Heart left ventricle (tissue), 16 donors: Measurements from ENCODE around the gene AKR1D1. TPM values are rescaled to one million over a fixed set of nuclear protein-coding genes. Genes with fewer than 3 reads are reported as not detected.
"Not testable (repeated sequence)": the region's sequence is repeated elsewhere in the genome, so short reads cannot be mapped to it uniquely, and the experiment has no call there.

ENCODE experiments used
- ATAC-seq, 4 donors: fragments of 200-7000 bp; cut with Tn5 transposase; one replicate each; pipeline ENCODE4 v1.9.1; 2020 to 2022; ENCODE audit warnings: moderate library complexity in 4 of 4, mild to moderate bottlenecking in 3 of 4, moderate number of reproducible peaks in 1 of 4
- DNase-seq, 5 donors: peaks; one replicate each; pipeline ENCODE4 v3.0.0-alpha.2; 2020
- H3K27ac ChIP-seq, 12 donors: fragments of 200-600 bp; sonication (generic) in 4 of 12; one replicate each; pipeline versions ENCODE4 v1.5.0 to v1.8.0; 2016 to 2022; ENCODE audit warnings: mild to moderate bottlenecking in 2 of 12
- H3K27me3 ChIP-seq, 9 donors: fragments of 200-600 bp; sonication (generic) in 2 of 9; one replicate each; pipeline versions ENCODE4 v1.5.1 to v1.8.0; 2016 to 2022; ENCODE audit warnings: mild to moderate bottlenecking in 3 of 9
- H3K36me3 ChIP-seq, 9 donors: fragments of 200-600 bp; sonication (generic) in 2 of 9; one replicate each; pipeline versions ENCODE4 v1.5.0 to v1.8.0; 2018 to 2022; ENCODE audit warnings: mild to moderate bottlenecking in 2 of 9
- H3K4me1 ChIP-seq, 12 donors: fragments of 200-600 bp; sonication (generic) in 4 of 12; one replicate each; pipeline versions ENCODE4 v1.5.0 to v1.8.0; 2016 to 2022; ENCODE audit warnings: mild to moderate bottlenecking in 3 of 12
- H3K4me3 ChIP-seq, 12 donors: fragments of 200-600 bp; sonication (generic) in 4 of 12; one replicate each; pipeline versions ENCODE4 v1.5.0 to v1.8.0; 2017 to 2022; ENCODE audit warnings: mild to moderate bottlenecking in 9 of 12, moderate library complexity in 4 of 12
- H3K9me3 ChIP-seq, 12 donors: fragments of 200-600 bp; sonication (generic) in 4 of 12; one replicate each; pipeline versions ENCODE4 v1.5.0 to v1.8.0; 2016 to 2022; ENCODE audit warnings: mild to moderate bottlenecking in 1 of 12
- CTCF ChIP-seq, 12 donors: fragments of 200-600 bp; sonication (generic) in 4 of 12; IDR thresholded peaks; one replicate each; pipeline versions ENCODE4 v1.5.0 to v1.8.0; 2018 to 2022; ENCODE audit warnings: antibody characterized with exemption in 12 of 12, mild to moderate bottlenecking in 5 of 12
- POLR2A ChIP-seq, 2 donors: fragments of 450-650 bp; IDR thresholded peaks; one replicate each; pipeline ENCODE4 v1.6.1; 2017; ENCODE audit warnings: antibody characterized with exemption in 2 of 2, mild to moderate bottlenecking in 2 of 2, moderate library complexity in 2 of 2
- WGBS, 4 donors: extraction: QIAGEN DNeasy Blood & Tissue Kit in 2 of 4; methylation state at CpG; one replicate each; pipeline versions ENCODE4 v1.1.5 to v1.1.7; 2013 to 2018; 5-methylcytosine and 5-hydroxymethylcytosine counted together
- intact Hi-C, 10 donors: fragments of 100-400 bp; cut with DNase I; formaldehyde crosslinking; loops; one replicate each; pipeline versions ENCODE4 v1.11.1 to v1.14.2; 2022
- polyA plus RNA-seq, 2 donors: library from polyadenylated mRNA; stranded (reverse); fragments of 200-250 nt; gene quantifications; one replicate each; pipeline ENCODE4 v1.2.3, GENCODE V29; 2013
- total RNA-seq, 9 donors: library from RNA; depleted of rRNA in 2 of 9; stranded (reverse); fragments of >200 nt in 2 of 9; fragmentation: NEBNext Ultra II Directional in 3 of 9; extraction: Animal tissue kit (Norgen Biotek cat#: 25700) in 3 of 9; gene quantifications; one replicate each; pipeline versions ENCODE4 v1.1.0 to v1.2.4, GENCODE V29; 2016 to 2023
- donor health status: ischemic (EF 13 %, LVEDD 7.1; RV severe dilation, severe dysfunction).
- donor health status: healthy with polysubstance abuse.
- donor health status: DM: no; HTN: yes; CAD: no.
- donor health status: DM: no; HTN: no; CAD: no.
- donor health status: ischemic (EF 25% LVEDD 6.9; RV normal size, moderate dysfunction).
- donor health status: ischemic (EF 25% LVEDD 5.7; RV mildly dilated, moderate dysfunction).
- donor health status: healthy.
- donor health status: DM: yes; HTN: yes; CAD: no.
- donor health status: ischemic (EF 35%, LVEDD 5.7; RV mildly dilated, moderate dysfunction).
- donor health status: nonischemic (EF 11% LVEDD 7.7; RV severe dilation, severe dysfunction).
- donor health status: DM: yes; HTN: yes; CAD: no.
- donor health status: PGD.
- donor health status: ischemic (EF 29% LVEDD 5.4; RV normal size, mild dysfunction).
- donor health status: nonischemic (EF 23%, LVEDD 6.1; RV moderate dilation, normal function).

The AKR1D1 gene
- total and polyA plus RNA-seq, 11 donors, result not detected

- no peaks in the 10 kb centered on the region for H3K4me1 ChIP-seq
- H3K9me3 ChIP-seq, result peaks cover 0 to 16% (median 0%) of the 10 kb centered on the region in 12 donors
- no peak for DNase-seq
- intact Hi-C loops, result no loop called here
- no peak overlapping the region for H3K4me3 ChIP-seq
- no peak for ATAC-seq
- no peaks in the 10 kb centered on the region for H3K36me3 ChIP-seq
- no peak overlapping the region for H3K27ac ChIP-seq
- 82 to 92% (median 90%) methylated on average over 2 of the region's 2 CpGs for WGBS, 4 donors
- no peak for TF ChIP-seq CTCF (IDR thresholded peaks at IDR 0.05)
- no peak for TF ChIP-seq POLR2A (IDR thresholded peaks at IDR 0.05)
- no peaks in the 10 kb centered on the region for H3K27me3 ChIP-seq
These were observed 2.1 kb upstream of the AKR1D1 start for GRCh38 chr7:138074121-138074520.

- ATAC-seq (no peak), DNase-seq (no peak)
- H3K27me3 ChIP-seq, result no peaks in the 10 kb centered on the region
- no peak for TF ChIP-seq CTCF (IDR thresholded peaks at IDR 0.05)
- no peak for TF ChIP-seq POLR2A (IDR thresholded peaks at IDR 0.05)
- no peak overlapping the region for H3K27ac ChIP-seq
- no peaks in the 10 kb centered on the region for H3K4me1 ChIP-seq
- WGBS, 4 donors, result 31 to 72% (median 49%) methylated on average over 1 of the region's 1 CpG
- intact Hi-C loops, result no loop called here
- no peaks in the 10 kb centered on the region for H3K36me3 ChIP-seq
- peaks cover 0 to 16% (median 0%) of the 10 kb centered on the region in 12 donors for H3K9me3 ChIP-seq
- H3K4me3 ChIP-seq, result no peak overlapping the region
These were observed 1.7 kb upstream of the AKR1D1 start for GRCh38 chr7:138074540-138074939.

GRCh38 chr7:138075350-138075749 is 909 bp upstream of the AKR1D1 start:
- no peak for TF ChIP-seq POLR2A (IDR thresholded peaks at IDR 0.05)
- no peak for TF ChIP-seq CTCF (IDR thresholded peaks at IDR 0.05)
- ATAC-seq, result no peak
- Histone ChIP-seq H3K27me3 (no peaks in the 10 kb centered on the region), H3K27ac (no peak overlapping the region), H3K36me3 (no peaks in the 10 kb centered on the region), H3K9me3 (peaks cover 0 to 16% (median 0%) of the 10 kb centered on the region in 12 donors), H3K4me1 (no peaks in the 10 kb centered on the region), H3K4me3 (no peak overlapping the region)
- intact Hi-C loops, result no loop called here
- WGBS, 4 donors, result 66 to 73% (median 67%) methylated on average over 3 of the region's 3 CpGs
- no peak for DNase-seq

- DNase-seq, H3K4me3 ChIP-seq, H3K27me3 ChIP-seq, intact Hi-C loops, ATAC-seq, H3K27ac ChIP-seq, H3K4me1 ChIP-seq, H3K36me3 ChIP-seq: not testable (repeated sequence)
- peaks cover 0 to 16% (median 0%) of the 10 kb centered on the region in 12 donors for H3K9me3 ChIP-seq
- 73 to 91% (median 85%) methylated on average over 1 of the region's 1 CpG for WGBS, 4 donors
These were observed 473 bp upstream of the AKR1D1 start for GRCh38 chr7:138075786-138076185.

GRCh38 chr7:138077809-138078208 is 1.6 kb downstream of the AKR1D1 start:
- Histone ChIP-seq H3K4me1 (no peaks in the 10 kb centered on the region), H3K4me3 (no peak overlapping the region), H3K36me3 (no peaks in the 10 kb centered on the region), H3K27me3 (no peaks in the 10 kb centered on the region), H3K9me3 (peaks cover 0 to 16% (median 0%) of the 10 kb centered on the region in 12 donors), H3K27ac (no peak overlapping the region)
- no peak for ATAC-seq
- no peak for DNase-seq
- 95 to 98% (median 97%) methylated on average over 2 of the region's 2 CpGs for WGBS, 4 donors
- intact Hi-C loops, result no loop called here
- TF ChIP-seq POLR2A (IDR thresholded peaks at IDR 0.05), result no peak
- no peak for TF ChIP-seq CTCF (IDR thresholded peaks at IDR 0.05)
